HepG2 (cell line): ENCODE measurements around the gene DOCK4.

Experiments
- CTCF ChIP-seq: sonication (generic); formaldehyde crosslinking; IDR thresholded peaks from 2 replicates; pipeline ENCODE4 v1.5.0; 2020; ENCODE audit warnings: mild to moderate bottlenecking, missing genetic modification reagents, moderate library complexity
- EED ChIP-seq: sonication (generic); formaldehyde crosslinking; IDR thresholded peaks from 2 replicates; pipeline ENCODE4 v1.5.0; 2020; ENCODE audit warnings: mild to moderate bottlenecking, missing genetic modification reagents
- EZH2 ChIP-seq: conservative IDR thresholded peaks from 2 replicates; pipeline ENCODE4 v1.6.1; 2012; ENCODE audit warnings: mild to moderate bottlenecking, low read depth, low read length, moderate library complexity
- HOXA3 ChIP-seq: sonication (generic); formaldehyde crosslinking; IDR thresholded peaks from 2 replicates; pipeline ENCODE4 v1.5.0; 2020; ENCODE audit warnings: missing genetic modification reagents
- KLF16 ChIP-seq, 2 experiments: sonication (generic) in 1 of 2; formaldehyde crosslinking in 1 of 2; IDR thresholded peaks; 2 replicates each; pipeline versions ENCODE4 v1.6.1 to v1.8.0; 2016 to 2023; ENCODE audit warnings: missing genetic modification reagents in 2 of 2, missing compliant biosample characterization in 1 of 2
- STAT5B ChIP-seq: sonication (generic); formaldehyde crosslinking; IDR thresholded peaks from 2 replicates; pipeline ENCODE4 v1.4.0; 2020; ENCODE audit warnings: missing genetic modification reagents
- TP53 ChIP-seq: sonication (generic); formaldehyde crosslinking; conservative IDR thresholded peaks from 2 replicates; pipeline ENCODE4 v1.4.0; 2020; ENCODE audit warnings: missing genetic modification reagents
- ZFP1 ChIP-seq: IDR thresholded peaks from 2 replicates; pipeline ENCODE4 v1.6.1; 2016
- ZKSCAN8 ChIP-seq: IDR thresholded peaks from 2 replicates; pipeline ENCODE4 v1.6.1; 2016; ENCODE audit warnings: borderline replicate concordance, missing genetic modification reagents, missing compliant biosample characterization
- ZMYM3 ChIP-seq: sonication (generic); formaldehyde crosslinking; IDR thresholded peaks from 2 replicates; pipeline ENCODE4 v1.5.1; 2020; ENCODE audit warnings: mild to moderate bottlenecking, missing genetic modification reagents

GRCh38 chr7:111763221-111763801 lies 442.9 kb downstream of the DOCK4 start:
- no peak for TF ChIP-seq ZFP1 (CRISPR knock-in tag)
- TF ChIP-seq TP53 = no peak
- TF ChIP-seq HOXA3 (CRISPR knock-in tag) = no peak
- TF ChIP-seq ZMYM3 (CRISPR knock-in tag) = no peak
- TF ChIP-seq KLF16 (CRISPR knock-in tag; IDR thresholded peaks at IDR 0.05) = no peak
- TF ChIP-seq CTCF = no peak
- TF ChIP-seq STAT5B = no peak
- no peak for TF ChIP-seq EED (CRISPR knock-in tag)
- no peak for TF ChIP-seq EZH2
- TF ChIP-seq ZKSCAN8 (CRISPR knock-in tag) = no peak
